HEK293T (cell line): ENCODE measurements around the gene SQSTM1.
"Not testable (repeated sequence)": the region's sequence is repeated elsewhere in the genome, so short reads cannot be mapped to it uniquely, and the experiment has no call there.

Experiments used
- CTCF ChIA-PET: fragments of 350-600 bp; formaldehyde crosslinking; extraction: SDS; loops from one replicate; lab custom pipeline; 2021; ENCODE audit warnings: antibody characterized with exemption, inconsistent platforms; lab: Yijun Ruan, JAX
- POLR2A ChIA-PET: fragments of 350-600 bp; formaldehyde crosslinking; extraction: SDS; loops from one replicate; lab custom pipeline; 2020; ENCODE audit warnings: antibody characterized with exemption, inconsistent platforms; lab: Yijun Ruan, JAX
- DNase-seq: peaks from one replicate; pipeline ENCODE4 v3.0.0; 2012; ENCODE audit warnings: mixed read lengths; ENCODE audit errors: extremely low spot score
- ARNT ChIP-seq: fragments of 450-650 bp; IDR thresholded peaks from 2 replicates; pipeline ENCODE4 v1.6.1; 2017; ENCODE audit warnings: mild to moderate bottlenecking
- BHLHE40 ChIP-seq: fragments of 450-650 bp; IDR thresholded peaks from 2 replicates; pipeline ENCODE4 v1.6.1; 2016; ENCODE audit warnings: mild to moderate bottlenecking, moderate library complexity, borderline replicate concordance
- CTBP1 ChIP-seq: fragments of 450-650 bp; IDR thresholded peaks from 2 replicates; pipeline ENCODE4 v1.6.1; 2016; ENCODE audit warnings: borderline replicate concordance
- ELF4 ChIP-seq: fragments of 450-650 bp; IDR thresholded peaks from 2 replicates; pipeline ENCODE4 v1.6.1; 2017; ENCODE audit warnings: antibody characterized with exemption
- FOXA1 ChIP-seq: fragments of 450-650 bp; IDR thresholded peaks from 2 replicates; pipeline ENCODE4 v1.6.1; 2016; ENCODE audit warnings: mild to moderate bottlenecking
- FOXK2 ChIP-seq: fragments of 450-650 bp; IDR thresholded peaks from 2 replicates; pipeline ENCODE4 v1.6.1; 2016; ENCODE audit warnings: mild to moderate bottlenecking
- FOXM1 ChIP-seq: fragments of 450-650 bp; IDR thresholded peaks from 2 replicates; pipeline ENCODE4 v1.6.1; 2017; ENCODE audit warnings: mild to moderate bottlenecking, borderline replicate concordance
- HDGF ChIP-seq: fragments of 450-650 bp; IDR thresholded peaks from 2 replicates; pipeline ENCODE4 v1.6.1; 2017; ENCODE audit warnings: antibody characterized with exemption, borderline replicate concordance
- L3MBTL2 ChIP-seq: fragments of 450-650 bp; conservative IDR thresholded peaks from 2 replicates; pipeline ENCODE4 v1.6.1; 2016; ENCODE audit warnings: mild to moderate bottlenecking
- LEF1 ChIP-seq: fragments of 450-650 bp; IDR thresholded peaks from 2 replicates; pipeline ENCODE4 v1.6.1; 2017; ENCODE audit warnings: mild to moderate bottlenecking, borderline replicate concordance
- NFRKB ChIP-seq: fragments of 450-650 bp; IDR thresholded peaks from 2 replicates; pipeline ENCODE4 v1.6.1; 2016; ENCODE audit warnings: mild to moderate bottlenecking, moderate library complexity
- SP1 ChIP-seq: fragments of 450-650 bp; IDR thresholded peaks from 2 replicates; pipeline ENCODE4 v1.6.1; 2017
- SUZ12 ChIP-seq: fragments of 450-650 bp; IDR thresholded peaks from 2 replicates; pipeline ENCODE4 v1.6.1; 2016; ENCODE audit warnings: mild to moderate bottlenecking
- TARDBP ChIP-seq: fragments of 450-650 bp; IDR thresholded peaks from 2 replicates; pipeline ENCODE4 v1.6.1; 2016
- ZNF384 ChIP-seq: fragments of 450-650 bp; IDR thresholded peaks from 2 replicates; pipeline ENCODE4 v1.6.1; 2016
- TF ChIP-seq, protein P1 (sequence below): fragments of 450-650 bp; IDR thresholded peaks from 2 replicates; pipeline ENCODE4 v1.6.1; 2016

Gene SQSTM1

DNA sequence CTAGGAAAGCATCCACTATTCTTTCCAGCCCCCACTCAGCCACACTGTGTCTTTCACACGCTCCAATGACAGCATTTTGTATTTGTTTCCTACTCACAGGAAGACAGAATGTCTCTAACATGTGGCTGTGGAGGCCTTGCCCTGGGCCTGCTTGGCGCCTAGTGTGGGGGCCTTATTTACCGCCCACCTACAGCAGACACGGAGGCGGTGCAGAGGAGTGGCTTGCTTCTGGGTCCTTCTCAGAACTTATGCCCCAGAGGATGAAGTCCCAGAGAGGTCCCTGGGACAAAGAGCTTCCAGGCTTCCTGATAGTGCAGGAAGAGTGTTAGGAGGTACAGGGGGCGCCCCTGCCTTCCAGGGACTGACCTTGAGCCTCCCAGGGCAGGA lies 46.4 kb downstream of the SQSTM1 start:
- ChIA-PET POLR2A (no interaction called here), CTCF (no interaction called here)
- TF ChIP-seq L3MBTL2 (no peak), SUZ12 (no peak), ZNF384 (no peak), CTBP1 (no peak), BHLHE40 (no peak), HDGF (no peak), ELF4 (no peak), LEF1 (no peak), NFRKB (no peak), ARNT (no peak), FOXM1 (no peak), SP1 (no peak), FOXA1 (no peak)
- TF ChIP-seq, protein P1, sequence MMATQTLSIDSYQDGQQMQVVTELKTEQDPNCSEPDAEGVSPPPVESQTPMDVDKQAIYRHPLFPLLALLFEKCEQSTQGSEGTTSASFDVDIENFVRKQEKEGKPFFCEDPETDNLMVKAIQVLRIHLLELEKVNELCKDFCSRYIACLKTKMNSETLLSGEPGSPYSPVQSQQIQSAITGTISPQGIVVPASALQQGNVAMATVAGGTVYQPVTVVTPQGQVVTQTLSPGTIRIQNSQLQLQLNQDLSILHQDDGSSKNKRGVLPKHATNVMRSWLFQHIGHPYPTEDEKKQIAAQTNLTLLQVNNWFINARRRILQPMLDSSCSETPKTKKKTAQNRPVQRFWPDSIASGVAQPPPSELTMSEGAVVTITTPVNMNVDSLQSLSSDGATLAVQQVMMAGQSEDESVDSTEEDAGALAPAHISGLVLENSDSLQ: no peak
- no peak for DNase-seq

DNA sequence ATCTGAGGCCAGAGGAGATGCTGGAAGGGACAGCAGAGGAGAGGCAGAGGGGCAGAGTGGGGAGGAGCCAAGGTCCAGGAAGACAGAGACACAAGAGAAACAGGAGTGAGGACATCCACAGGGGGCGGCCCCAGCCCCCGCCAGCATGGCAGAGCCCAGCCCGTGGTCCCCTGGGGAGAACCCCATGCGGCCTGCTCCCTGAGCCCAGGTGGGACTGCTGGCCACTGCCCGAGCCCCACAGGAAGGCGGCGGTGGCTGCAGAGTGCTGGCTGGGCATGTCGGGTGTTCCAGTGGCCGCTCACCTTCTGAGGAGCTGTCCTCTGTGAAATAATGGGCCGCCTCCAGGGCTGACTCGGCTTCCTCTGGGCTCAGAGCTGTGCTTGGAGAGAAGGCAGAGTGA lies 46.8 kb downstream of the SQSTM1 start:
- TF ChIP-seq FOXM1 (no peak), ZNF384 (no peak), HDGF (no peak), FOXK2 (no peak), LEF1 (no peak), TARDBP (no peak), NFRKB (no peak), ELF4 (no peak)
- CTCF ChIA-PET: no interaction called here
- POLR2A ChIA-PET: no interaction called here
- no peak for DNase-seq

GRCh38 chr5:179868541-179868940 lies 47.8 kb downstream of the SQSTM1 start:
- TF ChIP-seq ZNF384: no peak
- no peak for TF ChIP-seq FOXA1
- no peak for TF ChIP-seq TARDBP
- TF ChIP-seq ARNT: no peak
- TF ChIP-seq NFRKB: no peak
- no peak for TF ChIP-seq BHLHE40
- TF ChIP-seq CTBP1: no peak
- TF ChIP-seq SP1: no peak
- TF ChIP-seq, protein P1: no peak
- TF ChIP-seq ELF4: no peak
- no peak for TF ChIP-seq HDGF
- CTCF ChIA-PET: interaction anchor here (0.6 to 0.7 kb wide), 2 partner anchors 50 to 55 kb away, joined by 3 read pairs; no protein-coding TSS in a partner anchor
- DNase-seq: no peak
- POLR2A ChIA-PET: no interaction called here

GRCh38 chr5:179869101-179869500 lies 48.4 kb downstream of the SQSTM1 start:
- no peak for DNase-seq
- POLR2A ChIA-PET: interaction anchor here (0.6 kb wide), 1 partner anchor 47 kb away, joined by 4 read pairs; no protein-coding TSS in a partner anchor
- TF ChIP-seq SP1 (no peak), ZNF384 (no peak), FOXA1 (no peak), FOXK2 (no peak), TARDBP (no peak)
- CTCF ChIA-PET: interaction anchor here (0.6 kb wide), 1 partner anchor 50 kb away, joined by 3 read pairs; no protein-coding TSS in a partner anchor

DNA sequence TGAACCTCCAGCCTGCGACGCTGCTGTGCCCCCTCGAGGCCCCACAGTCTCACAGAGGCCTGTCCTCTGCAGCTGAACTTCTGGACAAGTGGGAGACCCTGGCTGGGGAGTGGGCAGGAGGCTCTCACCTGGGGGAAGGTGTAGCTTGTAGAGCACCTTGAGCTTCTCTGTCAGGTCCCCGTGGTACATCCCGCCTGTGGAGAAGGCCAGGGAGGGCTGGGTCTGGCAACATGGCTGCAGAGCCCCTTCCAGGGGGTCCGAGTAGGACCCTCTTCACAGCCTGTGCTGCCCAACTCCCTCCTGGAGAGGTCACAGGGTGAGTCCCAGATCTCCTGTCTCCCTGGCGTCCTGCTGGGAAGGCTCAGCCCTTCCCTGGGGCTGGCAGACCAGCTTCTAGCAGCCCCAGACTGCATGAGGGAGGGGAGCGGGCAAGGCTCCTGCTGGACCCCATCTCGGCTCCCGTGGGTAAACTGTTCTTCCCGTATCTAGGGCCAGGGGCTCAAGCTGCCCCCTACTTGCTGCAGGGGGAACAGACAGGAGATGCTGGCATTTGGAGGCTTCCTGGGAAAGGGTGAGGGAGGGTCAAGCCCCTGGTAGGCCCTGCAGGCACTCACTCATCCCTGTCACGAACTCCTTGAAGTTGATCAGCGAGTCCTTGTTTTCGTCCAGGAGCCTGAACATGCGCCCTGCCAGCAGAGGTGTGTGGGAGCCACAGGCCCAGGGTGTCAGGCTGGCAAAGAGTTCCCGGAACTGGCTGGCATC lies 49.1 kb downstream of the SQSTM1 start:
- TF ChIP-seq ELF4 (no peak), SP1 (no peak), FOXK2 (no peak), FOXA1 (no peak)
- no peak for DNase-seq
- ChIA-PET CTCF (no interaction called here), POLR2A (interaction anchor here (0.6 to 1.2 kb wide), 3 partner anchors 10 to 48 kb away, joined by 3 to 4 read pairs (median 3); partner anchors contain the start of gene MRNIP)

GRCh38 chr5:179870403-179870903 lies 49.7 kb downstream of the SQSTM1 start:
- CTCF ChIA-PET: no interaction called here
- DNase-seq: peak; percentile 73
- peak; percentile 56; the same call in 1 of the 2 replicates for TF ChIP-seq HDGF
- no peak for TF ChIP-seq SP1
- POLR2A ChIA-PET: interaction anchor here (1.1 to 1.2 kb wide), 2 partner anchors 9 to 12 kb away, joined by 3 read pairs; partner anchors contain the start of gene MRNIP

GRCh38 chr5:179870952-179871351 lies 50.2 kb downstream of the SQSTM1 start:
- ChIA-PET CTCF (no interaction called here), POLR2A (interaction anchor here (1.1 to 1.2 kb wide), 2 partner anchors 8 to 12 kb away, joined by 3 read pairs; partner anchors contain the start of gene MRNIP)
- DNase-seq: no peak
- TF ChIP-seq TARDBP (no peak), FOXA1 (no peak), ELF4 (no peak), SUZ12 (no peak), LEF1 (no peak), L3MBTL2 (no peak), SP1 (no peak), FOXK2 (no peak), HDGF (no peak), BHLHE40 (no peak), FOXM1 (no peak), NFRKB (no peak), ZNF384 (no peak), CTBP1 (no peak), ARNT (no peak)
- TF ChIP-seq, protein P1: no peak

- POLR2A ChIA-PET: not testable (repeated sequence)
These were observed 50.8 kb downstream of the SQSTM1 start for GRCh38 chr5:179871533-179871932.

More at GRCh38 chr5:179871533-179871932, 50.8 kb downstream of the SQSTM1 start:
- DNase-seq, CTCF ChIA-PET: not testable (repeated sequence)
